ENCODE data around the gene ERLEC1.
"Not testable (repeated sequence)": the region's sequence is repeated elsewhere in the genome, so short reads cannot be mapped to it uniquely, and the experiment has no call there.

ERLEC1 gene

GRCh38 chr2:53785366-53785765 is 1.5 kb upstream of the ERLEC1 start:
- DNase-seq: no peak

- no peak for DNase-seq
Measured at GRCh38 chr2:53786352-53786704, 516 bp upstream of the ERLEC1 start.

- DNase-seq: no peak
Measured at GRCh38 chr2:53787614-53788289, 908 bp downstream of the ERLEC1 start.

GRCh38 chr2:53793261-53793660 is 6.4 kb downstream of the ERLEC1 start:
- no peak for DNase-seq

- DNase-seq: no peak
Measured at GRCh38 chr2:53793821-53794220, 7.0 kb downstream of the ERLEC1 start.

GRCh38 chr2:53801547-53801946 is 14.7 kb downstream of the ERLEC1 start:
- DNase-seq: no peak

- DNase-seq: no peak
Measured at GRCh38 chr2:53802617-53803151, 15.8 kb downstream of the ERLEC1 start.

- DNase-seq: no peak
Measured at GRCh38 chr2:53811601-53812000, 24.8 kb downstream of the ERLEC1 start.

GRCh38 chr2:53813151-53813550 is 26.3 kb downstream of the ERLEC1 start:
- no peak for DNase-seq

GRCh38 chr2:53818854-53819435 is 32.1 kb downstream of the ERLEC1 start:
- no peak for DNase-seq

GRCh38 chr2:53819634-53820033 is 32.8 kb downstream of the ERLEC1 start:
- DNase-seq: no peak

GRCh38 chr2:53820048-53820447 is 33.2 kb downstream of the ERLEC1 start:
- no peak for DNase-seq

- no peak for DNase-seq
Measured at GRCh38 chr2:53820711-53821110, 33.9 kb downstream of the ERLEC1 start.

GRCh38 chr2:53821810-53822209 is 35.0 kb downstream of the ERLEC1 start:
- no peak for DNase-seq

GRCh38 chr2:53823639-53824038 is 36.8 kb downstream of the ERLEC1 start:
- DNase-seq: not testable (repeated sequence)

- no peak for DNase-seq
Measured at GRCh38 chr2:53826030-53826410, 39.2 kb downstream of the ERLEC1 start.

GRCh38 chr2:53826587-53827397 is 39.9 kb downstream of the ERLEC1 start:
- no peak for DNase-seq

GRCh38 chr2:53827398-53828175 is 40.7 kb downstream of the ERLEC1 start:
- DNase-seq: no peak

- no peak for DNase-seq
Measured at GRCh38 chr2:53828331-53828730, 41.5 kb downstream of the ERLEC1 start.

GRCh38 chr2:53829273-53829979 is 42.6 kb downstream of the ERLEC1 start:
- no peak for DNase-seq

GRCh38 chr2:53829980-53830290 is 43.1 kb downstream of the ERLEC1 start:
- DNase-seq: not testable (repeated sequence)

GRCh38 chr2:53840580-53840979 is 53.7 kb downstream of the ERLEC1 start:
- DNase-seq: no peak

GRCh38 chr2:53841651-53842050 is 54.8 kb downstream of the ERLEC1 start:
- DNase-seq: not testable (repeated sequence)
